ENCODE data around the gene SMIM1.

The SMIM1 gene

GRCh38 chr1:3750741-3751140, 21.8 kb upstream of the SMIM1 start:
- TF ChIP-seq JUND (IDR thresholded peaks at IDR 0.05; ENCODE audit: low read depth), result no peak
- in situ Hi-C loops (cut with HindIII; ENCODE audit: low pct_unique_long_range_greater_than_20kb, low sequenced_read_pairs), result no loop called here

GRCh38 chr1:3752400-3752945, 20.1 kb upstream of the SMIM1 start, which contains the start of gene CCDC27:
TSS of gene CCDC27 (plus strand) at chr1:3752450. CDS start at chr1:3752482, 32 bp downstream.
- TF ChIP-seq JUND (IDR thresholded peaks at IDR 0.05; ENCODE audit: low read depth), result no peak
- in situ Hi-C loops (cut with HindIII; ENCODE audit: low pct_unique_long_range_greater_than_20kb, low sequenced_read_pairs), result no loop called here
- no peak for DNase-seq (ENCODE audit: low read depth in 1 of 2, low spot score in 1 of 2)

More at GRCh38 chr1:3750741-3751140, 21.8 kb upstream of the SMIM1 start:
- no peak for DNase-seq (ENCODE audit: low read depth in 1 of 2, low spot score in 1 of 2)

GRCh38 chr1:3753656-3754454, 18.7 kb upstream of the SMIM1 start:
- TF ChIP-seq JUND (IDR thresholded peaks at IDR 0.05; ENCODE audit: low read depth), result no peak
- DNase-seq (ENCODE audit: low read depth in 1 of 2, low spot score in 1 of 2), result no peak
- in situ Hi-C loops (cut with HindIII; ENCODE audit: low pct_unique_long_range_greater_than_20kb, low sequenced_read_pairs), result no loop called here

- no peak for TF ChIP-seq JUND (IDR thresholded peaks at IDR 0.05; ENCODE audit: low read depth)
- no peak for DNase-seq (ENCODE audit: low read depth in 1 of 2, low spot score in 1 of 2)
- in situ Hi-C loops (cut with HindIII; ENCODE audit: low pct_unique_long_range_greater_than_20kb, low sequenced_read_pairs), result no loop called here
These were observed 16.2 kb upstream of the SMIM1 start for GRCh38 chr1:3756394-3756793.

GRCh38 chr1:3759164-3759563, 13.4 kb upstream of the SMIM1 start:
- in situ Hi-C loops (cut with HindIII; ENCODE audit: low pct_unique_long_range_greater_than_20kb, low sequenced_read_pairs), result no loop called here
- no peak for DNase-seq (ENCODE audit: low read depth in 1 of 2, low spot score in 1 of 2)
- TF ChIP-seq JUND (IDR thresholded peaks at IDR 0.05; ENCODE audit: low read depth), result no peak

- no peak for TF ChIP-seq JUND (IDR thresholded peaks at IDR 0.05; ENCODE audit: low read depth)
- DNase-seq (ENCODE audit: low read depth in 1 of 2, low spot score in 1 of 2), result no peak
- in situ Hi-C loops (cut with HindIII; ENCODE audit: low pct_unique_long_range_greater_than_20kb, low sequenced_read_pairs), result no loop called here
These were observed 12.8 kb upstream of the SMIM1 start for GRCh38 chr1:3759796-3760195.

- TF ChIP-seq JUND (IDR thresholded peaks at IDR 0.05; ENCODE audit: low read depth), result no peak
- no peak for DNase-seq (ENCODE audit: low read depth in 1 of 2, low spot score in 1 of 2)
- in situ Hi-C loops (cut with HindIII; ENCODE audit: low pct_unique_long_range_greater_than_20kb, low sequenced_read_pairs), result no loop called here
These were observed 11.1 kb upstream of the SMIM1 start for GRCh38 chr1:3761296-3762010.

GRCh38 chr1:3762151-3762872, 10.2 kb upstream of the SMIM1 start:
- in situ Hi-C loops (cut with HindIII; ENCODE audit: low pct_unique_long_range_greater_than_20kb, low sequenced_read_pairs), result no loop called here
- no peak for TF ChIP-seq JUND (IDR thresholded peaks at IDR 0.05; ENCODE audit: low read depth)
- DNase-seq (ENCODE audit: low read depth in 1 of 2, low spot score in 1 of 2), result no peak

- TF ChIP-seq JUND (IDR thresholded peaks at IDR 0.05; ENCODE audit: low read depth), result no peak
- in situ Hi-C loops (cut with HindIII; ENCODE audit: low pct_unique_long_range_greater_than_20kb, low sequenced_read_pairs), result no loop called here
- DNase-seq (ENCODE audit: low read depth in 1 of 2, low spot score in 1 of 2), result no peak
These were observed 9.7 kb upstream of the SMIM1 start for GRCh38 chr1:3762873-3763228.

GRCh38 chr1:3763351-3764125, 9.0 kb upstream of the SMIM1 start:
- DNase-seq (ENCODE audit: low read depth in 1 of 2, low spot score in 1 of 2), result no peak
- no peak for TF ChIP-seq JUND (IDR thresholded peaks at IDR 0.05; ENCODE audit: low read depth)
- in situ Hi-C loops (cut with HindIII; ENCODE audit: low pct_unique_long_range_greater_than_20kb, low sequenced_read_pairs), result no loop called here

GRCh38 chr1:3767328-3767925, 5.1 kb upstream of the SMIM1 start:
- in situ Hi-C loops (cut with HindIII; ENCODE audit: low pct_unique_long_range_greater_than_20kb, low sequenced_read_pairs), result no loop called here
- no peak for TF ChIP-seq JUND (IDR thresholded peaks at IDR 0.05; ENCODE audit: low read depth)
- no peak for DNase-seq (ENCODE audit: low read depth in 1 of 2, low spot score in 1 of 2)
